Vagina (tissue), 2 donors: ENCODE results near the gene SLC22A5.

Source experiments
- POLR2A ChIP-seq, 2 donors: fragments of 450-650 bp; IDR thresholded peaks; one replicate each; pipeline ENCODE4 v1.6.1; 2017; ENCODE audit warnings: antibody characterized with exemption in 2 of 2, mild to moderate bottlenecking in 2 of 2, moderate library complexity in 2 of 2
- POLR2AphosphoS5 ChIP-seq, 2 donors: sonication (generic); formaldehyde crosslinking; IDR thresholded peaks; one replicate each; pipeline ENCODE4 v1.9.0; 2017; ENCODE audit warnings: antibody characterized with exemption in 2 of 2, mild to moderate bottlenecking in 2 of 2, low read depth in 1 of 2; ENCODE audit not compliant: insufficient read depth in 1 of 2
- TF ChIP-seq, protein P1 (sequence below), 3 experiments: fragments of 450-650 bp in 2 of 3; fragments of 200-600 bp in 1 of 3; sonication (generic) in 1 of 3; IDR thresholded peaks; one replicate each; pipeline ENCODE4 v1.5.1; 2017 to 2019; ENCODE audit warnings: antibody characterized with exemption in 3 of 3, mild to moderate bottlenecking in 2 of 3, moderate library complexity in 2 of 3

DNA sequence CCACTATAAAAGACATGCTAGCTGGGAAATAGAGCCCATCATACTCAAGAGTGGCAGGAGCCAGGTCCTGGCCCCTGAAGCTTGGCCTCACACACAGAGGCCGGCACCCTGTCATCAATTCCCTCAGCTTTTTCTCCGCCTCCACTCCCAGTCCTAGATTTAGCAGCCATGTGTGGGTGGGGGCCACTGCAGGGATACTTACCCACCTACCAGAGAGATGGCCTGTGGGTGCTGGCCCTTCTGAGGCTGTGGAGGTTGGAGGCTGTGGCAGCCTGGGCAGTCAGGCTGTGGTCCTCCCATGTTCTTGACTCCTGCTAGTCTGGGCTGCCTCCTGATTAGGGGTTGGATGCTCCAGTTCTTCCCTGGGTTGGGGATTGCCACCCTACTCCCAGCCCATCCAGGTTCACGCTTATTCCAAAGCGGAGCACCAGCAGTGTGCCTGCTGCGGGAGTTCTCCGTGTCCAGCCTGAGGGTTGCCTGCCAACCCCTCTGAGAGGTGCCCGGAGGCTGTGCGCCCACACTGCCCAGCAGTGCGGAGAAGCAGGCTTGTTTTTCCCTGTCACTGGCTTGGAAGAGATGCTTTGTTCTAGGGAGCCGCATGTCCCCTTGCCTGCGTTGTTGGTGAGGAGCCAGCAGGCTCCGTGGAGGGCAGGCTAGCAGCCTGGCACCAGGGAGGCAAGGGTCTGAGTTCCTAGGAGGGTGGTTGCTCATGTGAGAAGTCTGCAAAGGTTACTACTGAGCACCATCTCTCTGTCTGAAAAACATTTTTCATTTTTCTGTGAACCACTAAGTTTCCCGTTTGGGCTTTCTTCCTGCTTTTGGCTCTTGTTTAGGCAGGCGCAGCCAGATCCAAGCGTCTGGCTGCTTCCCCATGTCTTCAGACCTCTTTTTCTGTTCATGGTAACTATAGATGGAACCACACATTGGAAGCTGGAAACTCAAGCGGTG lies 7.5 kb downstream of the SLC22A5 start:
- no peak for TF ChIP-seq POLR2AphosphoS5 (IDR thresholded peaks at IDR 0.05; ENCODE audit: insufficient read depth in 1 of 2, low read depth in 1 of 2)
- TF ChIP-seq POLR2A (IDR thresholded peaks at IDR 0.05), result no peak
- TF ChIP-seq, protein P1, sequence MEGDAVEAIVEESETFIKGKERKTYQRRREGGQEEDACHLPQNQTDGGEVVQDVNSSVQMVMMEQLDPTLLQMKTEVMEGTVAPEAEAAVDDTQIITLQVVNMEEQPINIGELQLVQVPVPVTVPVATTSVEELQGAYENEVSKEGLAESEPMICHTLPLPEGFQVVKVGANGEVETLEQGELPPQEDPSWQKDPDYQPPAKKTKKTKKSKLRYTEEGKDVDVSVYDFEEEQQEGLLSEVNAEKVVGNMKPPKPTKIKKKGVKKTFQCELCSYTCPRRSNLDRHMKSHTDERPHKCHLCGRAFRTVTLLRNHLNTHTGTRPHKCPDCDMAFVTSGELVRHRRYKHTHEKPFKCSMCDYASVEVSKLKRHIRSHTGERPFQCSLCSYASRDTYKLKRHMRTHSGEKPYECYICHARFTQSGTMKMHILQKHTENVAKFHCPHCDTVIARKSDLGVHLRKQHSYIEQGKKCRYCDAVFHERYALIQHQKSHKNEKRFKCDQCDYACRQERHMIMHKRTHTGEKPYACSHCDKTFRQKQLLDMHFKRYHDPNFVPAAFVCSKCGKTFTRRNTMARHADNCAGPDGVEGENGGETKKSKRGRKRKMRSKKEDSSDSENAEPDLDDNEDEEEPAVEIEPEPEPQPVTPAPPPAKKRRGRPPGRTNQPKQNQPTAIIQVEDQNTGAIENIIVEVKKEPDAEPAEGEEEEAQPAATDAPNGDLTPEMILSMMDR (IDR thresholded peaks at IDR 0.05), result no peak
